Measurements from ENCODE around the gene DOCK10.

DOCK10 gene

DNA sequence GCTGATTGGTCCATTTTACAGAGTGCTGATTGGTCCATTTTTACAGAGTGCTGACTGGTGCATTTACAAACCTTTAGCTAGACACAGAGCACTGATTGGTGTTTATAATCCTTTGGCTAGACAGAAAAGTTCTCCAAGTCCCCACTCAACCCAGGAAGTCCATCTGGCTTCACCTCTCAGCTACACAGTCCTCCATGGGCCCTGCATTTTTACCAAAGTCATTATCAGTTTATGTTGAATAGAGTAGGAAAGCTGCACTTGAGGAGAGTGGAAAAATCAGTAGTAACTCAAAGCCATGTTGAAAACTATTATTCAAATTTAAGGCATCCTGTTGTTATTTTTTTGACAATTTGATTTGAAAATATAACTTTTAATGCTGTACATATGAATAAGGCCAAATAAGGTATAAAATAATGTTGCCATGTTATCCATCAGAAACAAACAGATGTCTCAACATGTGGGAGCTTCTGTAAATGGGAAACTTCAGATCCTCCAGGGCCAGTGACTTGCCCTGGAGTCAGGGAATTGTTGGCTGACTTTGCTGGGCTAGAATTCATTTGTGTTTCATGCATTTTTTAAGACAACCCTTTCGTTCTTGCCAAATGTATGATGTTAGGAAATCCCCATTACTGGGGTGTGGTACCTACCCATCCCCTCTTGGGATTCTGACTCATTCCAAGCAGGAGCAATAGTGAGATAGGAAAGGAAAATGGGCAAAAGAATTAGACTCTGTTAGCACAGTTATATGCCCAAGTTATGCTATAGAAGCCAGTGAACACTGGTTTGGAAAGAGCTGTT, 288.3 kb downstream of the DOCK10 start:
- DNase-seq = no peak

DNA sequence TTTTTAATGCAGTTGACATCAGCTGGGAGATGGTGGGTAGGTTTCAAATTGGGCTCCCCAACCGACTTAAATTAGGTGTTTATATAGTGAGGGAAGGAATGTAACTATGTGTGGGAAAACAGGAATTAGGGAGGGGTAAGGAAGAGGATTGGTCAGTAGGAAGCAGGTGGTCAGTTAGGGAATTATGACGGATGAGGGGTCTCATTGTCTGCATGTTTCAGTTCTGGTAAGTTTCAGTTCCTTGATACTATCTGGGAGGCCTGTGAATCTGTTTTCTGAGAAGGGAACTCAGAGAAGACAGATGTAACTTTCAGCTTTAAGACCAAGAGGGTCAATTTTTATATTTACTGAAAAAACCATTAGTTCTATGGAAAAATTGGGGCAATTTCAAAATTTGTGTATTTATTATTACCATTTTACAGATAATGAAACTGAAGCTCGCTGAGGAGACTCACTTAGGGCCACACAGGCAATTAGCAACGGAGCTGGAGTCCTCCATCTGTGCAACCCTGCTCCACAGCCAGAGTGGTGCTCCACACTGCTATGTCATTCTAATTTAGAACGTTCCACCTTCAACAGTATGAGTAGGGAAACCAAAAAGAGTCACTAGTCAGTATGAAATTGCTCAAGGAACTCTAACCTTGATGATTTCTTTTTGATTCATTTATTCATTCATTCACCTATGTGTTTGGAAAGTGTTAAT, 290.1 kb downstream of the DOCK10 start:
- no peak for DNase-seq

DNA sequence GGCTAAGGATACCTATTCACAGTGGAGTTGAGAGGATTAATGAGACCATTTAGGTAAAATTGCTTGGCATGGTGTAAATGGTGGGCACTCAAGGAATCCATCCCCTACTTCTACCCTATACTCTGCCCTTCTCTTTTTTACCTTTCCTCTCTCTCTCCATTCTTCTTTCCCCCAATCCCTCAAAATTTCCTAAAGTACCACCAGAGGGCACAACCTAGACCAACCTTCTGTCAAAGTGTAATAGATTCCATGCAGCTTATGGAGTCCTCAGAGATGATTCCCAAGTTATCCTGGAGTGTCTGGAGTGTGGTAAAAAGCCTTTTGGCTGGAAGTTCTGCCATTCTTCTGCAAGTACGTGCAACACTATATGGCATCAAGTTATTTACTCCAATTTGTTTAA, 293.1 kb downstream of the DOCK10 start:
- peak in 1 of 2 experiments; percentile 3 for DNase-seq

DNA sequence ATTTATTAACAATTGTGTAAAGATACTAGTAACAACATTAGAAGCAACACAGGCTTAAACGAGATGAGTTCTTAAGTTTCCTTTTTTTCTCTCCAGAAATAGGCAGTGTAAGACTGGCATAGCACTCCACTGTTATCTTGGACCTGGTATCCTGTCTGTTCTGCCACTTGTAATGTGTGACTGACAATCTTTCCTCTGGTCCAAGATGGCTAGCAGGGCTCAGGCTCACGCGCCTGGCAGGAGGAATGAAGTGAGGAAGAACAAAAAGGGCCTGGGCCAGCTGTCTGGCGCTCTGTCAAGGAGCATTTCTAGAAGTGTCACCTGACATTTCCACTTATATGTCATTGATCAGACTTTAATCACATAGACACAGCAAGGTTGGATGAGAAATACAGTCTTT, 294.5 kb downstream of the DOCK10 start:
- DNase-seq = no peak

DNA sequence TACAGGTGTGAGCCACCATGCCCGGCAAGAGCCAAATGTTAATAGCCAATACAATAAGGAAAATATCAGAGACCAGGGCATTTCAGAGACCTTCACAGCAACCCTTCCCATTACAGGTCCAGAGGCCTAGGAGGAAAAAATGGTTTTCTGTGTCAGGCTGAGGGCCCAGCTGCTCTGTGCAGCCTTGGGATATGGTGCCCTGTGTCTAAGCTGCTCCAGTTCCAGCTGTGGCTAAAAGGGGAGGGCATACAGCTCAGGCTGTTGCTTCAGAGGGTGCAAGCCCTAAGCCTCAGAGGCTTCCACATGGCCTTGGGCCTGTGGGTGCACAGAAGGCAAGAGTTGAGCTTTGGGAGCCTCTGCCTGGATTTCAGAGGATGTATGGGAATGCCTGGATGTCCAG, 306.0 kb downstream of the DOCK10 start:
- DNase-seq = no peak

DNA sequence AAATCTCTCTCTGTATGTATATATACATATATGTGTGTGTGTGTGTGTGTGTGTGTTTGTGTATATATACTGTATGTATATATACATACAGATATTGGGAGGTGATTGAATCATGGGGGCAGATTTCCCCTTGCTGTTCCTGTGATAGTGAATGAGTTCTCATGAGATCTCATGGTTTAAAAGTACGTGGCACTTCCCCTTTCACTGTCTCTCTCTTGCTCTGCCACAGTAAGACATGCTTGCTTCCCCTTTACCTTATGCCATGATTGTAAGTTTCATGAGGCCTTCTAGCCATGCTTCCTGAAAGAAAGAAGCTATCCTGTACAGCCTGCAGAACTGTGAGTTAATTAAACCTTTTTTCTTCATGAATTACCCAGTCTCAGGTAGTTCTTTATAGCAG, 307.3 kb downstream of the DOCK10 start:
- no peak for DNase-seq

DNA sequence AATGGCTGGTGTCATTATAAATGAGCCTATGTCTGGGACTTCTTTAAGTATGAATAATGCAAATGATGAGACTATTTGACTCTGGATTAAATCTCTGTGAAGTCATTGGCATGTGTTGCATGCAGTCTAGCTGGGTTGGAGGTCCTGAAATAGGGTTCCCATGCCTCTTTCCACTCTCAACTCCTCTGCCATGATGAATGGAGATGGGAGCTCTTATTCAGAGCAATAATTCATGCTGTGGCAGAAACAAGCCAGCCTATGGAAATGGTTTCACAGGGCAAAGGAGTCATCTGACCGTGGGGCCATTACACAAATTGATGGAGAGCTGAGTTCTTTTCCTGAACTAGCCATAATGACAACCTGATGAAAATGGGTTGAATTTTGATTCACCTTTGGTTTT, 310.6 kb downstream of the DOCK10 start:
- DNase-seq = no peak

DNA sequence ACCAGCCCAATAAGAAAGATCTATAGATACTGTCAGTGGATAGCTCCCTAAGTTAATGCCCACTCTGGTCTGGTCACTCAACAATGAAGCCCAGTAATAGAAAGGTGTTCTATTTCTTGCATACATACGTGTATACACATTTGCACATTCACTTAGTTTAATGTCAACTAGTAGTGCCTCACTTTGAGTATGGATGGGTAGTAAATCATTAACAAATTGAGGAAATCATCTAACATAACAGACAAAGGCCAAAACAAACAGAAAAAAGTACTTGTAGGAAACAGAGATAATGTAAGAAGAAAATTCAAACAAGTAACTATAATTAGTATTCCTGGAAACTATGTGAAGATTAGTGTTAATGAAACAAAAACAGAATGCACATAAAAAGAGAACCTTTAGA, 312.8 kb downstream of the DOCK10 start:
- no peak for DNase-seq

DNA sequence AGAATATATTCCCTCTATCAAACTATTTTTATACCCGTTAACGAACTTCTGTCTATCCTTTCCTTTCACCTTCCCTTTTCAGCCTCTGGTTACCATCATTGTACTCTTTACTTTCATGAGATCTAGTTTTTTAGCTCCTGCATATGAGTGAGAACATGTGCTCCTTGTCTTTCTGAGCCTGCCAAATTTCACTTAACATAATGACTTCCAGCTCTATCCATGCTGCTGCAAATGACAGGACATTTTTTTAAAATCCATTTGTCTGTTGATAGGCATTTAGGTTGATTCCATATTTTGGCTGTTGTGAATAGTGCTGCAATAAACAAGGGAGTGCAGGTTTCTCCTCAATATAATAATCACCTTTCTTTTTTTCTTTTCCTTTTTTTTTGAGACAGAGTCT, 317.9 kb downstream of the DOCK10 start:
- DNase-seq = no peak

DNA sequence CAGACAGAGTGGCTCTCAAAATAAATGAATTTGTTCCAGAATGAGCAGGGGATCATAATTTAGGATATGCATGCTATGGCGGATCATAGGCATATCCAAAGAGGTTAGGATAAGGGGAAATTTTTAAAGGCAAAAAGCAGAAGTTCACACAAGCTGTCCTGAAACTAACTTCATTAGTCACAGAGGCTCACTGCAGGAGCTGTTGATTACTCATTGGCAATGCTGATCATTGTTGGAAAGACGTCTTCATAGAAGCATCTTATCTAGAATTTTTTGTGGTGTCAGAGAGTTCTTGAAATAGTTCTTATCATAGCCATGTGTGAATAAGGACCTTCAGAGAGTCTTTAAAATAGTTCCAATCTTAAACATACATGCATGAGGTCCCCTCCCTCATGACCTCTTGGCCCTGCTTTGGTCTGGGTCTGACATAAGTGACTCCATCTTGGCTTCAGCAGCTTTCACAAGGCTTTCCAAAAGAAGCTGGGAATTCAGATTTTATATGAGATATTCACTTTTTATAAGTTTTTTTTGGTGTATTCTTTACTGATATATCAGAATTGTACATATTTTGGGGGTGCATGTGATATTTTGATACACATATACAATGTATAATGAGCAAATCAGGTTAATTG, 318.6 kb downstream of the DOCK10 start:
- DNase-seq = no peak

DNA sequence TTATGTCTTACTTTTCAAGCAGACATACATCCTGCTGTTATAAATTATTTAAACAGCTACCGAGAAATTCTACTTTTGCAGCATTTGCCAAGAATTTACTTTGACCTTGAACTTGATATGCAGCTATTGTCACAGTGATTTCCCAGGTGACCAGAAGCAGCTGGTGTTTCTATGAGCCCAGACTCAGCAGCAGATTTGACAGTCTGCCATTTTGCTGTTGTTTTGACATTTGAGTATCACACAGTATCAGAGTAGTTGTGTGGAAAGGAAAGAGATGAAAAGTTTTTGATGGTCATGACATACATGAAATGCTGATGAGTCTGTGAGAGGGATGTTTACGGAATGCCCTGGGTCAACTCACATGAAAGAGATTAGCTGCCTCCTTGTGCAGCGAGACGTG, 319.5 kb downstream of the DOCK10 start:
- DNase-seq = no peak

DNA sequence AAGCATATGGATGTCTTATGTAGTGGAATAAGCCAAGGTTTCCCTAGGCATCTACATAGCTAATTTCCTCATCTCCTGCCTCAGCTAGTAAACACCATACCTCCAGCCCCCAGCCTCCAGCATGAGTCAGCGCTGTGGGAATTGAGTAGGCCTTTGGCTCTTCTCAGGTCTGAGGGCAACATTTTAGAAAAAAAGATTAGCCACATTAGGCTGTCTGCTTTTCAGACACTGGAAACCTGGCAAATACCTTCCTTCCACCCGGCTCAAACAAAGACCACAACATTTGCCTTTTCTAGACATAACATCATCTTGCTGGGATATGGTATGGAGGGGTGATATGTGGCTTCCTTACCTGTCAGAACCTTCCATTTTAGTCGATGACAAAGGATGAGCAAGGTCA, 320.0 kb downstream of the DOCK10 start:
- no peak for DNase-seq

DNA sequence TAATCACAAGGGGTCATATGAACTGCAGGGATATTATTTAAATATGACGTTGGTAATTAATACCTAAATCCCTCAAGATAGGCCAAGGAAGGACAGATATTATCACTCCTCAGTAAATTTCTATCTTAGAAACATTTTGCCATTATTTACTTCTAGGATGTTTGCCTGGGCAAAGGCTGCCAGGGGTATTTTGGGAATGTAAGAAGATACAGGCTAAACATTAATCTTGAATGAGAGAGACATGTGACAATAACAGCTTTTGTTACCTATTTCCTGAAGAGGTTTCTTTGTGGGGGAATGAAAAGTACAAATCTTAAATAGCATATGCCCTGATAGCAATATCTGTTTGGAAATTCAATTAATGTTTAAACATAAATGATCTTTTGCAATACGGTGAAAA, 325.3 kb downstream of the DOCK10 start:
- no peak for DNase-seq

DNA sequence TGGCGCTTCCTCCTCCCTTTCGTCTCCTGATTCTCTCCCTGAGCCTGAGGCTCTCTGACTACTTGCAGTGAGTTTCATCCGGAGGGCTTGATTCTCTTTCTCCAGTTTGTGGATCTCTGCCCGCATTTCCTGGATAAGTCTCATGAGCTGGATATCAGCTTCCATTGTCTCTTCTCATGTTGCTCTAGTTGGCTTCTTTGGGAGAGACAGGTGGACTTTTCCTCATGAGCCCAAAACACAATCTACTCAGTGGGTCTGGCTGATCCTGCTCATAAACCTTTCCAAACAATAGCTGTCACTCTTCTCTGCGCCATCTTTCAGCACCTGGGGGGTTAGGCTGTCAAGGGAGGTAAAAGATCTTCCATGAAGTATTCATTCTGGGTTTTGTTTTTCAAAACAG, 326.1 kb downstream of the DOCK10 start, which contains the start of gene CCDC195:
Gene CCDC195 (minus strand): TSS at position 165 of the 400 bp plus-strand sequence. CDS start 0 bp downstream, at position 165.
- no peak for DNase-seq
